Measurements from ENCODE around the gene ZNF219. TPM values are rescaled to one million over a fixed set of nuclear protein-coding genes. Genes with fewer than 3 reads are reported as not detected.

ZNF219 gene
- total RNA-seq, 1 experiment from 2014 or later: 16.6 TPM

DNA sequence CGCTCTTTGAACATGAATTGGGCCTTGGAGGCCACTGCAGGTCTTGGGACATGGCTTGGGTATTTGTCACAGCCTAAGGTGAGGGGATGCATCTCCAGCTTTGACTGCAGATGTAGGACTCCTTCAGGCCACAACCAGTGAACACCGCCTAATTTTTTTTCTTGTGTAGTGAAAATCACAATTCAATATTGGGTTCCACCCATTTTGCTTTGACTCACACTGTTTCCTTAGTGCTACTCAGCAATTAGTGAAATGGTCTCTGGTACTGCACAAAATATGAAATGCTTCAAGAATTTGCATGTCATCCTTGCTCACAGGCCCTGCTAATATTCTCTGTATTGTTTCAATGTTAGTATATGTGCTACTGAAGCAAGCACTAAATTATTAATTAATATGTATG is 14.9 kb upstream of the ZNF219 start:
- H3K4me2 ChIP-seq (ENCODE audit: low read length): no peak overlapping the region
- no peak overlapping the region for H2AFZ ChIP-seq (ENCODE audit: low read depth, low read length, poor library complexity, severe bottlenecking)
- intact Hi-C loops (cut with micrococcal nuclease): no loop called here
- TF ChIP-seq, protein P1, sequence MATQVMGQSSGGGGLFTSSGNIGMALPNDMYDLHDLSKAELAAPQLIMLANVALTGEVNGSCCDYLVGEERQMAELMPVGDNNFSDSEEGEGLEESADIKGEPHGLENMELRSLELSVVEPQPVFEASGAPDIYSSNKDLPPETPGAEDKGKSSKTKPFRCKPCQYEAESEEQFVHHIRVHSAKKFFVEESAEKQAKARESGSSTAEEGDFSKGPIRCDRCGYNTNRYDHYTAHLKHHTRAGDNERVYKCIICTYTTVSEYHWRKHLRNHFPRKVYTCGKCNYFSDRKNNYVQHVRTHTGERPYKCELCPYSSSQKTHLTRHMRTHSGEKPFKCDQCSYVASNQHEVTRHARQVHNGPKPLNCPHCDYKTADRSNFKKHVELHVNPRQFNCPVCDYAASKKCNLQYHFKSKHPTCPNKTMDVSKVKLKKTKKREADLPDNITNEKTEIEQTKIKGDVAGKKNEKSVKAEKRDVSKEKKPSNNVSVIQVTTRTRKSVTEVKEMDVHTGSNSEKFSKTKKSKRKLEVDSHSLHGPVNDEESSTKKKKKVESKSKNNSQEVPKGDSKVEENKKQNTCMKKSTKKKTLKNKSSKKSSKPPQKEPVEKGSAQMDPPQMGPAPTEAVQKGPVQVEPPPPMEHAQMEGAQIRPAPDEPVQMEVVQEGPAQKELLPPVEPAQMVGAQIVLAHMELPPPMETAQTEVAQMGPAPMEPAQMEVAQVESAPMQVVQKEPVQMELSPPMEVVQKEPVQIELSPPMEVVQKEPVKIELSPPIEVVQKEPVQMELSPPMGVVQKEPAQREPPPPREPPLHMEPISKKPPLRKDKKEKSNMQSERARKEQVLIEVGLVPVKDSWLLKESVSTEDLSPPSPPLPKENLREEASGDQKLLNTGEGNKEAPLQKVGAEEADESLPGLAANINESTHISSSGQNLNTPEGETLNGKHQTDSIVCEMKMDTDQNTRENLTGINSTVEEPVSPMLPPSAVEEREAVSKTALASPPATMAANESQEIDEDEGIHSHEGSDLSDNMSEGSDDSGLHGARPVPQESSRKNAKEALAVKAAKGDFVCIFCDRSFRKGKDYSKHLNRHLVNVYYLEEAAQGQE (IDR thresholded peaks at IDR 0.05; ENCODE audit: low read depth): no peak
- no peak for TF ChIP-seq ZFX (IDR thresholded peaks at IDR 0.05)
- TF ChIP-seq EZH2 (IDR thresholded peaks at IDR 0.05): no peak
- TF ChIP-seq JUND (IDR thresholded peaks at IDR 0.05): no peak
- TF ChIP-seq, protein P2, sequence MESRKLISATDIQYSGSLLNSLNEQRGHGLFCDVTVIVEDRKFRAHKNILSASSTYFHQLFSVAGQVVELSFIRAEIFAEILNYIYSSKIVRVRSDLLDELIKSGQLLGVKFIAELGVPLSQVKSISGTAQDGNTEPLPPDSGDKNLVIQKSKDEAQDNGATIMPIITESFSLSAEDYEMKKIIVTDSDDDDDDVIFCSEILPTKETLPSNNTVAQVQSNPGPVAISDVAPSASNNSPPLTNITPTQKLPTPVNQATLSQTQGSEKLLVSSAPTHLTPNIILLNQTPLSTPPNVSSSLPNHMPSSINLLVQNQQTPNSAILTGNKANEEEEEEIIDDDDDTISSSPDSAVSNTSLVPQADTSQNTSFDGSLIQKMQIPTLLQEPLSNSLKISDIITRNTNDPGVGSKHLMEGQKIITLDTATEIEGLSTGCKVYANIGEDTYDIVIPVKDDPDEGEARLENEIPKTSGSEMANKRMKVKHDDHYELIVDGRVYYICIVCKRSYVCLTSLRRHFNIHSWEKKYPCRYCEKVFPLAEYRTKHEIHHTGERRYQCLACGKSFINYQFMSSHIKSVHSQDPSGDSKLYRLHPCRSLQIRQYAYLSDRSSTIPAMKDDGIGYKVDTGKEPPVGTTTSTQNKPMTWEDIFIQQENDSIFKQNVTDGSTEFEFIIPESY (IDR thresholded peaks at IDR 0.05; ENCODE audit: extremely low read depth, insufficient replicate concordance, low read length): no peak
- TF ChIP-seq CEBPB (IDR thresholded peaks at IDR 0.05; ENCODE audit: low read depth): no peak
- no peak for TF ChIP-seq SRF (IDR thresholded peaks at IDR 0.05; ENCODE audit: low read depth)
- no peak for TF ChIP-seq RAD21 (IDR thresholded peaks at IDR 0.05; ENCODE audit: low read depth)
- TF ChIP-seq, protein P3, sequence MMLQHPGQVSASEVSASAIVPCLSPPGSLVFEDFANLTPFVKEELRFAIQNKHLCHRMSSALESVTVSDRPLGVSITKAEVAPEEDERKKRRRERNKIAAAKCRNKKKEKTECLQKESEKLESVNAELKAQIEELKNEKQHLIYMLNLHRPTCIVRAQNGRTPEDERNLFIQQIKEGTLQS (IDR thresholded peaks at IDR 0.05): no peak
- TF ChIP-seq POLR2AphosphoS5 (IDR thresholded peaks at IDR 0.05; ENCODE audit: low read depth, low read length): no peak
- TF ChIP-seq SP1 (IDR thresholded peaks at IDR 0.05; ENCODE audit: low read depth): no peak
- TF ChIP-seq FOSL1 (IDR thresholded peaks at IDR 0.05; ENCODE audit: low read depth): no peak
- TF ChIP-seq ELF1 (IDR thresholded peaks at IDR 0.05; ENCODE audit: borderline replicate concordance, low read depth): no peak
- H3K9ac ChIP-seq (ENCODE audit: low read length): no peak overlapping the region
- H4K20me1 ChIP-seq (ENCODE audit: insufficient read depth): no peaks in the 10 kb centered on the region
- no peaks in the 10 kb centered on the region for H3K79me2 ChIP-seq (ENCODE audit: insufficient read depth, low read length)
- no peaks in the 10 kb centered on the region for H3K9me3 ChIP-seq (ENCODE audit: control insufficient read depth in 1 of 2, insufficient read depth in 1 of 2, low read depth in 1 of 2, low read length in 2 of 2)
- DNase-seq (ENCODE audit: low read depth, low spot score): no peak
- no peak for ATAC-seq
- no TSS peak for BruUV-seq (replicated peaks)
- RAD21 ChIA-PET (ENCODE audit: low non-redundant PET in 1 of 2, low total read pairs in 2 of 2, uncharacterized antibody in 2 of 2, unreplicated experiment in 2 of 2): no interaction called here
- no peak overlapping the region for H3K27ac ChIP-seq (ENCODE audit: low read depth, low read length)
- H3K4me3 ChIP-seq (replicated peaks in 1 of 2; ENCODE audit: low read depth in 1 of 2, low read length in 2 of 2): no peak overlapping the region
- H3K9me2 ChIP-seq (ENCODE audit: insufficient read depth): no peaks in the 10 kb centered on the region
- CTCF ChIA-PET: no interaction called here
- POLR2A ChIA-PET: no interaction called here
- H3K4me1 ChIP-seq (ENCODE audit: control insufficient read depth in 1 of 2, insufficient read depth in 2 of 2, low read length in 2 of 2): peaks cover 1% of the 10 kb centered on the region in 2 experiments
- no peaks in the 10 kb centered on the region for H3K27me3 ChIP-seq (ENCODE audit: insufficient read depth, low read length)
- no peaks in the 10 kb centered on the region for H3K36me3 ChIP-seq (ENCODE audit: control insufficient read depth in 1 of 2, insufficient read depth in 2 of 2, low read length in 2 of 2)

Measured in HCT116 (cell line).